GM10248 (cell line): Measurements from ENCODE around the gene LRCH1.

Experiments used
- CTCF ChIA-PET: fragments of 300-600 bp; sonication (Branson Sonifier 250); formaldehyde crosslinking; extraction: SDS; loops from one replicate; lab custom pipeline; 2021; ENCODE audit warnings: antibody characterized with exemption; lab: Yijun Ruan, JAX
- POLR2A ChIA-PET: fragments of 350-650 bp; sonication (Branson Sonifier 250); formaldehyde crosslinking; extraction: SDS; loops from one replicate; lab custom pipeline; 2020; ENCODE audit warnings: antibody characterized with exemption; lab: Yijun Ruan, JAX
- DNase-seq: peaks from one replicate; pipeline ENCODE4 v3.0.0; 2012; ENCODE audit errors: extremely low spot score
- CTCF ChIP-seq: IDR thresholded peaks from 2 replicates; pipeline ENCODE4 v1.5.1; 2012; ENCODE audit warnings: mild to moderate bottlenecking, low read depth; ENCODE audit errors: extremely low read depth, missing control alignments, control extremely low read depth

The LRCH1 gene

GRCh38 chr13:46627462-46627861, 74.5 kb downstream of the LRCH1 start:
- POLR2A ChIA-PET, result no interaction called here
- no peak for DNase-seq
- CTCF ChIA-PET, result interaction anchor here (1.1 to 5.9 kb wide), 2 partner anchors 10 to 16 kb away, joined by 3 to 32 read pairs; no protein-coding TSS in a partner anchor
- TF ChIP-seq CTCF, result no peak

- POLR2A ChIA-PET, result interaction anchor here (1.2 kb wide), 1 partner anchor 18 kb away, joined by 3 read pairs; no protein-coding TSS in a partner anchor
- CTCF ChIA-PET, result interaction anchor here (1.0 to 5.9 kb wide), 6 partner anchors 9 to 56 kb away, joined by 3 to 32 read pairs (median 6); no protein-coding TSS in a partner anchor
These were observed 75.8 kb downstream of the LRCH1 start for GRCh38 chr13:46628622-46629365.

GRCh38 chr13:46629811-46630413, 76.9 kb downstream of the LRCH1 start:
- no peak for TF ChIP-seq CTCF
- ChIA-PET CTCF (interaction anchor here (1.1 to 5.9 kb wide), 6 partner anchors 10 to 55 kb away, joined by 3 to 32 read pairs (median 7); no protein-coding TSS in a partner anchor), POLR2A (interaction anchor here (1.2 kb wide), 1 partner anchor 19 kb away, joined by 3 read pairs; no protein-coding TSS in a partner anchor)
- no peak for DNase-seq

More at GRCh38 chr13:46628622-46629365, 75.8 kb downstream of the LRCH1 start:
- no peak for TF ChIP-seq CTCF
- DNase-seq, result no peak

GRCh38 chr13:46630431-46631178, 77.6 kb downstream of the LRCH1 start:
- ChIA-PET POLR2A (interaction anchor here (1.2 kb wide), 1 partner anchor 20 kb away, joined by 3 read pairs; no protein-coding TSS in a partner anchor), CTCF (interaction anchor here (1.3 to 5.9 kb wide), 6 partner anchors 9 to 19 kb away, joined by 3 to 32 read pairs (median 7); no protein-coding TSS in a partner anchor)
- DNase-seq, result no peak
- no peak for TF ChIP-seq CTCF

- no peak for TF ChIP-seq CTCF
- POLR2A ChIA-PET, result no interaction called here
- no peak for DNase-seq
- CTCF ChIA-PET, result interaction anchor here (1.7 to 5.9 kb wide), 4 partner anchors 9 to 20 kb away, joined by 3 to 32 read pairs (median 14); no protein-coding TSS in a partner anchor
These were observed 78.2 kb downstream of the LRCH1 start for GRCh38 chr13:46631179-46631542.

- ChIA-PET CTCF (interaction anchor here (1.7 to 5.9 kb wide), 4 partner anchors 10 to 21 kb away, joined by 3 to 32 read pairs (median 14); no protein-coding TSS in a partner anchor), POLR2A (no interaction called here)
- no peak for DNase-seq
- no peak for TF ChIP-seq CTCF
These were observed 79.2 kb downstream of the LRCH1 start for GRCh38 chr13:46632176-46632575.
